Astrocyte (in vitro differentiated cells and primary cell): ENCODE measurements around the gene ZNF367. TPM values are rescaled to one million over a fixed set of nuclear protein-coding genes. Genes with fewer than 3 reads are reported as not detected.

Source experiments
- DNase-seq: peaks from one replicate; pipeline ENCODE4 v3.0.0-alpha.2; 2010; ENCODE audit warnings: low read depth
- FAIRE-seq: peaks from 2 replicates; lab custom pipeline; 2011; peaks lifted over from hg19 to GRCh38; lab: Jason Lieb, UNC
- H2AFZ ChIP-seq: 2 replicates; pipeline ENCODE4 v1.6.0; 2012; ENCODE audit warnings: low read depth, low read length, inconsistent platforms
- H3K27ac ChIP-seq: 2 replicates; pipeline ENCODE4 v1.5.1; 2011; ENCODE audit warnings: low read depth, low read length, inconsistent platforms
- H3K27me3 ChIP-seq: 2 replicates; pipeline ENCODE4 v1.6.0; 2011; ENCODE audit warnings: low read length, inconsistent platforms; ENCODE audit not compliant: insufficient read depth
- H3K36me3 ChIP-seq: 2 replicates; pipeline ENCODE4 v1.5.1; 2011; ENCODE audit warnings: low read length, inconsistent platforms; ENCODE audit not compliant: insufficient read depth
- H3K4me1 ChIP-seq: 2 replicates; pipeline ENCODE4 v1.5.1; 2011; ENCODE audit warnings: low read length, inconsistent platforms; ENCODE audit not compliant: insufficient read depth
- H3K4me2 ChIP-seq: 2 replicates; pipeline ENCODE4 v1.6.0; 2012; ENCODE audit warnings: low read length, inconsistent platforms
- H3K4me3 ChIP-seq: 2 replicates; pipeline ENCODE4 v1.5.1; 2011; ENCODE audit warnings: low read depth, mild to moderate bottlenecking, low read length, inconsistent platforms; ENCODE audit not compliant: insufficient read depth
- H3K79me2 ChIP-seq: 2 replicates; pipeline ENCODE4 v1.6.0; 2012; ENCODE audit warnings: mild to moderate bottlenecking, low read length, inconsistent platforms; ENCODE audit not compliant: insufficient read depth
- H3K9ac ChIP-seq: 2 replicates; pipeline ENCODE4 v1.6.0; 2012; ENCODE audit warnings: mild to moderate bottlenecking, low read length, inconsistent platforms
- H3K9me3 ChIP-seq: 2 replicates; pipeline ENCODE4 v1.5.1; 2012; ENCODE audit warnings: low read depth, mild to moderate bottlenecking, low read length, inconsistent platforms; ENCODE audit not compliant: insufficient read depth
- H4K20me1 ChIP-seq: 2 replicates; pipeline ENCODE4 v1.6.0; 2012; ENCODE audit warnings: low read length, inconsistent platforms; ENCODE audit not compliant: insufficient read depth
- H3K27ac Mint-ChIP-seq: one replicate; pipeline ENCODE4 v1.8.0; 2021; ENCODE audit warnings: mild to moderate bottlenecking, mixed read lengths; ENCODE audit not compliant: unreplicated experiment
- H3K27me3 Mint-ChIP-seq: one replicate; pipeline ENCODE4 v1.8.0; 2021; ENCODE audit warnings: low read depth, mixed read lengths; ENCODE audit not compliant: unreplicated experiment
- H3K36me3 Mint-ChIP-seq: one replicate; pipeline ENCODE4 v1.8.0; 2021; ENCODE audit warnings: low read depth, mixed read lengths; ENCODE audit not compliant: unreplicated experiment
- H3K4me1 Mint-ChIP-seq: one replicate; pipeline ENCODE4 v1.8.0; 2021; ENCODE audit warnings: low read depth, mixed read lengths; ENCODE audit not compliant: unreplicated experiment
- H3K4me3 Mint-ChIP-seq: one replicate; pipeline ENCODE4 v1.8.0; 2021; ENCODE audit warnings: mild to moderate bottlenecking, moderate library complexity, mixed read lengths; ENCODE audit not compliant: unreplicated experiment
- H3K9me3 Mint-ChIP-seq: one replicate; pipeline ENCODE4 v1.8.0; 2021; ENCODE audit warnings: mild to moderate bottlenecking, mixed read lengths; ENCODE audit not compliant: unreplicated experiment
- EZH2 ChIP-seq: IDR thresholded peaks from 2 replicates; pipeline ENCODE4 v1.6.1; 2012; ENCODE audit warnings: mild to moderate bottlenecking, low read length, inconsistent platforms; ENCODE audit not compliant: insufficient read depth
- total RNA-seq: library from RNA; stranded (reverse); gene quantifications from 2 replicates; pipeline ENCODE4 v1.2.1, GENCODE V29; 2021
- TF ChIP-seq, protein P1 (sequence below): IDR thresholded peaks from 2 replicates; pipeline ENCODE4 v1.5.1; 2011; ENCODE audit warnings: low read depth, mild to moderate bottlenecking, inconsistent platforms, low read length, moderate library complexity; ENCODE audit not compliant: insufficient read depth

Gene ZNF367
- total RNA-seq, 1 donor from 2014 or later: 0.89 TPM

DNA sequence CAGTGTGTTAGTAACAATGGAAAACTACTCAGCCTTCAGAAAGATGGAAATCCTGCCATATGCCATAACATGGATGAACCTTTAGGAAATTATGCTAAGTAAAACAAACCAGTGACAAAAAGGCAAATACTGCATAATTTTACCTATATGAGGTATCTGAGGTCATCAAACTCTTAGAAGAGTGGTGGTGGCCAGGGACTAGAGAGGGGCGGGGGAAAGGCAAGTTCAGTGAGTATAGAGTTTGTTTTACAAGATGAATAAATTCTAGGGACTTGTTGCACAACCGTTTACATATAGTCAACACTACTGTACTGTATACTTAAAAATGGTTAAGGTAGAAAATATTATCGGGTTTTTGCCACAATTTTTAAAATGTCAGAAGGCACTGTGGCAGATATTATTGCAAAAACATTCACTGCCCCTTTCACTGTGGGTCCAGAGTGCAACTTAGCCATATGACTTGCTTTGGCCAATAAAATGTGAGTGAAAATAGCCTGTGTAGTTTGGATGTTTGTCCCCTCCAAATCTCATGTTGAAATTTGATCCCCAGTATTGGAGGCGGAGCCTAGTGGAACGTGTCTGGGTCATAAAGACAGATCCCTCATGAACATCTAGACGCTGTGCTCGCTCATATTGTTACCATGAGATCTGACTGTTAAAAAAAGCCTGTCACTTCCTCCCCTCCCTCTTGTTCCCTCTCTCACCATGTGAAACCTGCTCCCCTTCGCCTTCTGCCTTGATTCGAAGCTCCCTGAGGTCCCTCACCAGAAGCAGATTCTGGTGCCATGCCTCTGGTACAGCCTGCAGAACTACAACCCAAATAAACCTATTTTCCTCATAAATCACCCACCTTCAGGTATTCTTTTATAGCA lies 9.5 kb downstream of the ZNF367 start:
- Mint-ChIP-seq H3K27me3 (no peaks in the 10 kb centered on the region), H3K4me3 (no peak overlapping the region), H3K4me1 (no peaks in the 10 kb centered on the region), H3K9me3 (peaks cover 2% of the 10 kb centered on the region), H3K27ac (no peak overlapping the region), H3K36me3 (peaks cover 3% of the 10 kb centered on the region)
- DNase-seq (no peak), FAIRE-seq (no peak)
- no peak for TF ChIP-seq EZH2
- TF ChIP-seq, protein P1, sequence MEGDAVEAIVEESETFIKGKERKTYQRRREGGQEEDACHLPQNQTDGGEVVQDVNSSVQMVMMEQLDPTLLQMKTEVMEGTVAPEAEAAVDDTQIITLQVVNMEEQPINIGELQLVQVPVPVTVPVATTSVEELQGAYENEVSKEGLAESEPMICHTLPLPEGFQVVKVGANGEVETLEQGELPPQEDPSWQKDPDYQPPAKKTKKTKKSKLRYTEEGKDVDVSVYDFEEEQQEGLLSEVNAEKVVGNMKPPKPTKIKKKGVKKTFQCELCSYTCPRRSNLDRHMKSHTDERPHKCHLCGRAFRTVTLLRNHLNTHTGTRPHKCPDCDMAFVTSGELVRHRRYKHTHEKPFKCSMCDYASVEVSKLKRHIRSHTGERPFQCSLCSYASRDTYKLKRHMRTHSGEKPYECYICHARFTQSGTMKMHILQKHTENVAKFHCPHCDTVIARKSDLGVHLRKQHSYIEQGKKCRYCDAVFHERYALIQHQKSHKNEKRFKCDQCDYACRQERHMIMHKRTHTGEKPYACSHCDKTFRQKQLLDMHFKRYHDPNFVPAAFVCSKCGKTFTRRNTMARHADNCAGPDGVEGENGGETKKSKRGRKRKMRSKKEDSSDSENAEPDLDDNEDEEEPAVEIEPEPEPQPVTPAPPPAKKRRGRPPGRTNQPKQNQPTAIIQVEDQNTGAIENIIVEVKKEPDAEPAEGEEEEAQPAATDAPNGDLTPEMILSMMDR: no peak
- Histone ChIP-seq H3K4me3 (no peak overlapping the region), H3K4me1 (no peaks in the 10 kb centered on the region), H3K9me3 (no peaks in the 10 kb centered on the region), H3K36me3 (no peaks in the 10 kb centered on the region), H4K20me1 (no peaks in the 10 kb centered on the region), H3K4me2 (no peak overlapping the region), H3K27me3 (no peaks in the 10 kb centered on the region), H3K27ac (no peak overlapping the region), H2AFZ (no peak overlapping the region), H3K9ac (no peak overlapping the region), H3K79me2 (peaks cover 32% of the 10 kb centered on the region)

DNA sequence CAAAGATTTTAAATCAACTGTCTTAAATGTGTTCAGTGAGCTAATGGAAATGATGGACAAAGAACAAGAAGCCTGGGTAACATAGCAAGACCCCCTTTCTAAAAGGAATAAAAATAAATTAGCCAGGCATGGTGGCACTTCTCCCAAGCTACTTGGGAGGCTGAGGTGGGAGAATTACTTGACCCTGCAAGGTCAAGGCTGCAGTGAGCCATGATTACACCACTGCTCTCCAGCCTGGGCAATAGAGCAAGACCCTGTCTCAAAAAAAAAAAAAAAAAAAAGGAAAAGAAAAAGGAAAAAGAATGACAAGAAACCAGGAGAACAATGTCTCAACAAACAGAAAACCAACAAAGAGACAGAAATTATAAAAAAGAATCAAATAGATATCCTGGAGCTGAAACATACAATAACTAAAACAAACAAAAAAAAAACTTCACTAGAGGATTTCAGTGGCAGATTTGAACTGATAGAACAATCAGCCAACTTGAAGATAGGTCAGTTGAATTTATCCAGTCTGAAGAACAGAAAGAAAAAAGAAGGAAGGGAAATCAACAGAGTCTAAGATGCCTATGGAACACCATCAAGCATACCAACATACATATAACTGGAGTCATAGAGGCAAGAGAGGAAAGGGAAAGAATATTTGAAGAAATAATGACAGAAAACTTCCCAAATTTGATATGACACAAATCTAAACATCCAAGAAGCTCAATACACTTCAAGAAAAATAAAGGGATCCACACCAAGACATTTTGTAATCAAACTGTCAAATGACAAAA lies 17.8 kb downstream of the ZNF367 start:
- no peak overlapping the region for H3K4me3 ChIP-seq
- H3K27ac Mint-ChIP-seq: no peak overlapping the region

More for the DNA sequence above, 17.8 kb downstream of the ZNF367 start:
- Mint-ChIP-seq H3K36me3 (no peaks in the 10 kb centered on the region), H3K27me3 (no peaks in the 10 kb centered on the region), H3K4me1 (peaks cover 6% of the 10 kb centered on the region), H3K9me3 (peaks cover 5% of the 10 kb centered on the region), H3K4me3 (no peak overlapping the region)
- Histone ChIP-seq H3K4me2 (no peak overlapping the region), H3K27me3 (no peaks in the 10 kb centered on the region), H3K36me3 (no peaks in the 10 kb centered on the region), H3K79me2 (peaks cover 18% of the 10 kb centered on the region), H3K27ac (no peak overlapping the region), H2AFZ (no peak overlapping the region), H3K9ac (no peak overlapping the region), H4K20me1 (no peaks in the 10 kb centered on the region), H3K9me3 (no peaks in the 10 kb centered on the region), H3K4me1 (no peaks in the 10 kb centered on the region)
- DNase-seq (no peak), FAIRE-seq (no peak)
- TF ChIP-seq, protein P1: no peak
- TF ChIP-seq EZH2: no peak
